Stimulated activated CD4-positive, alpha-beta T cell treated with anti-CD3 and anti-CD28 coated beads, Interleukin-1b, Interleukin-23, amount 100 ng/mL, for 48 hours (primary cell): ENCODE data around the gene VTA1.
"Not testable (repeated sequence)": the region's sequence is repeated elsewhere in the genome, so short reads cannot be mapped to it uniquely, and the experiment has no call there.

Experiments
- DNase-seq: peaks from one replicate; pipeline ENCODE4 v3.0.0-alpha.2; 2020

VTA1 gene

GRCh38 chr6:142172758-142173157 is 25.7 kb downstream of the VTA1 start:
- no peak for DNase-seq

DNA sequence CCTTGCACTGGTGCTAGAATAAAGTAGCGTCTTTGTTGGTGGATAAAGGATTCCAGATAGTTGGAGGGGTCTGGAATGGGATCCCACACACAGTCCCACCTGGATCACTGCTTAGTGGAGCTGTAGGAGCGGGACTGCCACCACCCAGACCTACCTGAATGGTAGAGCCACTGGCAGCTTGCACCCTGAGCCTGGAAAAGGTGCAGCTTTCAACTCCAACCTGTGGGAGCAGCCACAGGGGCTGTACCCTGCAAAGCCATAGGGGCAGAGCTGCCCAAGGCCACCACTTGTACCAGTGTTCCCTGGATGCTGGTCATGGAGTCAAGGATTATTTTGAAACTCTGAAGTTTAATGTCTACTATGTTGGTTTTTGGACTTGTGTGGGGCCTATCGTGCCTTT is 26.9 kb downstream of the VTA1 start:
- no peak for DNase-seq

- DNase-seq: no peak
Observed at GRCh38 chr6:142174703-142175102, 27.6 kb downstream of the VTA1 start.

DNA sequence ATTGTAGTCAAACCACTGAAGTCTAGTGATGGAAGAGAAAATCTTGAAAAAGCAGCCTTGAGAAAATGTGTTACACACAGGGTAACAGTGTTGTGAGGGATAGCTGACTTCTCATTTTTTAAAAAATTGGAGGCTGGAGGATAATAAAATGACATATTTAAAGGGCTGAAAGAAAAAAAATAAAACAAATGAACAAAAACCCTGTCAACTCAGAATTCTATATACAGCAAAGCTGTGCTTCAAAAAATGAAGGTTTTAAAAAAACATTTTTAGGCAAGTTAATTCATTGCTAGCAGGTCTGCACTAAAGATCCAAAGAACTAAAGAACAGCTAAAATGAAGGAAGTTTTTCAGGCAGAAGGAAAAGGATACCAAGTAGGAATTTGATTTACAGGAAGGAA is 31.1 kb downstream of the VTA1 start:
- no peak for DNase-seq

- DNase-seq: no peak
Observed at GRCh38 chr6:142182004-142182403, 34.9 kb downstream of the VTA1 start.

DNA sequence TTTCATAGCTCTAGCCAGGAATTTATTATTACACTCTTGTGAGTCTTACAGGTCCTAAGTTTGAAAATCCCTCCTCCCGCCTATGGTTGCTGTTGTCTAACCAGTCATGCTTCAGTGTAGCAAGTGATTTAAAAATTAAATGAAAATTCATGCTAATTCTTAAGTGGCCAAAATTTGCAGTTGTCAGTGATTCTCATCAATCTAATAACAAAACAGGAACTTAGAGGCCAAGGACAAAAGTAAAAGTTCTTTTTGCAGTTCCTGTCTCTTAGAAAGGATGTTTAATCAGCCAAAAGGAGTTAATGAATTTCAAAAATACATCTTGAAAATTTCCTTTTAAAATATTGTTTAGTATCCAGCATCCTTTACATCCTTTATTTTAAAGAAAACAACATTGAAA is 36.3 kb downstream of the VTA1 start:
- no peak for DNase-seq

GRCh38 chr6:142184307-142184706 is 37.2 kb downstream of the VTA1 start:
- DNase-seq: no peak

- DNase-seq: no peak
Observed at GRCh38 chr6:142185641-142186040, 38.6 kb downstream of the VTA1 start.

DNA sequence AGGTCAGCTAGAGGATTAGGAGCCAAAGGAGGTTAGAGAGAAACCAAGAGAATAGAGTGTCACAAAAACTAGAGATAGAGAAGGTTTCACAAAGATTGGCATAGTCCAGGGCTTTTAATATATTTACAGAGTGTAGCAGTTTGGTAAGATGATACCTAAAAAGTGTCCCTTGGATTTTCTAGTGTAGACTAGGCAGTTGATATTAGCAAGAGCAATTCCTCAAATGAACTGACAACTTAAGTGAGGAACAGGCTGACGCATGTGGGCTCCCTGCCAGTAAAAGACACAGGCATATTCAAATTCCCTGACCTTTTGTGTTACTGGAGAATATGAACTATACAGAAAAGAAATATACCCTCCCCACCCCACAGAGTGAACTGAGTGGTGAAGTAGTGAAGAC is 40.1 kb downstream of the VTA1 start:
- DNase-seq: no peak

DNA sequence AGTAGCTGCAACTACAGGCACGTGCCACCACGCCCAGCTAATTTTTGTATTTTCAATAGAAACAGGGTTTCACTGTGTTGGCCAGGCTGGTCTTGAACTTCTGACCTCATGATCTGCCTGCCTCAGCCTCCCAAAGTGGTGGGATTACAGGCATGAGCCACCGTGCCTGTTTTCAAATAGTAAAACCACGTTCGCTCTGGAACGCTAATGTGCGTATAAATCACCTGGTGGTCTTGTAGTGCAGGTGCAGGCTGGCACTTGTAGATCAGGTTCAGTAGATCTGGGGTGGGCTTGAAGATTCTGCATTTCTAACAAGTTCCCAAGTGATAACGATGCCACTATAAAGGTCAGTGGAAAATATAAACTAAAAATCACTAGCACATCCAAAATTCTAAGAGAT is 41.3 kb downstream of the VTA1 start:
- DNase-seq: not testable (repeated sequence)

DNA sequence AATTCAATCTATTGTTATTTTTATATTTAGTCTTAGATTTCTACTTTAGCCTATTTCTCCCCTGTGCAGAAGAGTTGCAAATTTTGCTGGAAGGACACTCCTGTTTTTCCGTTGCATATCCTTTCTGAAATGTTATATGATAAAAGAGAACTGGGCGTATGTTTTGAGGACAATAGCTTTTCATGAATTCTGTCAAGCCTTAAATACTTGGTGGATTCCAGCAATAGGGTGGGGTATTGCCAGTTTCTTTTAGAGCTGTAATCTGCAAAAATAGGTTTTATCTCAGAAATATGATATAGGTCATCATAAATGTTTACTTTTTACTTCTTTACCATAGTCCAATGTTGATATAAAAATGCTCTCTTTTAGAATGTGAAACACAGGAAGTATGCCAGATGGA is 42.0 kb downstream of the VTA1 start:
- no peak for DNase-seq

DNA sequence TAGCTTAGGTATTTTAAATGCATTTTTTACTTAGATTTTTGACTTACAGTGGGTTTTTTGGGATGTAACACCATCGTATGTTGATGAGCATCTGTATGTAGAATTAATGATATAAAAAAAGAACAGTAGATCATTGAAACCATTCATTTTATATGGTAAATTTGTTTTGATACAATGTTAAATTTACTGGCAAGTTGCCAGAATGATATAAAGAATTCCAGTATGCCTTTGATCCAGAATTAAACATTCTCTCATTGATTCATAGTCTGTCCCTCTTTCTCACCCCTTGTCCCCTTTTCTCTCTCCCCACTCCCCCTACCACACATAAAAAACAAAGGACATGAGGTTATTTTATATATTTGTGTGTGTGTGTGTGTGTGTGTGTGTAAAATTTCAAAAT is 45.3 kb downstream of the VTA1 start:
- DNase-seq: no peak

DNA sequence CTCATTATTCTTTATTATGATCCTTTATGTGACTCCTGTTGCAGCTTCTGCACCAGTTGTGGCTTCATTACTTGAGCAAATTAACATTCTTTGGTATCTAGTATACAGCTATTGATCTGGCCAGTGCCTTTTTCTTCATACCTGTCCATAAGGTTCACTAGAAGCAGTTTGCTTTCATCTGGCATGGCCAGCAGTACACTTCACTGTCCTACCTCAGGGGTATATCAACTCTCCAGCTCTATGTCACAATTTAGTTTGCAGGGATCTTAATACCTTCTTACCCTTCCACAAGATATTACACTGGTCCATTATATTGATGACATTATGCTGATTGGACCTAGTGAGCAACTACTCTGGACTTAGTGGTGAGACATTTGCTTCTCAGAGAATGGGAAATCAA is 46.6 kb downstream of the VTA1 start:
- DNase-seq: no peak

DNA sequence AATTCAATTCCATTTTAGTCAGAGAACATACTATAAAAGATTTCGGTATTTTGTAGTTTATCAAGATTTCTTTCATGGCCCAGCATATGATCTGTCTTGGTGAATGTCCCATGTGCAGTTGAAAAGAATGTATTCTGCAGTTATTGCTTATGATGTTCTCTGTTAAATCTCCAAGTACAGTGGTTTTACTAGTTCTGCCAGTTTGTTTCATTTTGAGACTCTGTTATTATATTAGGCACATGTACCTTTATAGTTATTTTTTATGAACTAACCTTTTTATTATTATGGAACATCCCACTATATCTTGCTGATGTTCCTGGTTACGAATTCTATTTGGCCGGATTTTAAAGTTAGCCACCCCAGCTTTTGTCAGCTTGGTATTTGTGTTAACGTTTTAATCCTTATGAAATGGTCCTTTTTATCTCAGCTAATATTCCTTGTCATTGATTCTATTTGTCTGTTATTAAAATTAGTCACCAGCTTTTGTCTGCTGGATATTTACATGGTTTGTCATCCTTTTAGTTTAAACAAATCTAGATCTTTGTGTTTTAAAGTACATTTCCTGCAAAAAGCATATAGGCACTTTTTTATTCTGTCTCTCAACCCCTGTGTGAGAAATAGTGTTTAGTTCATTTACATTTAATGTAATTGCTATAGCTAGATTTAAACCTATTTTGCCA is 48.9 kb downstream of the VTA1 start:
- no peak for DNase-seq

- no peak for DNase-seq
Observed at GRCh38 chr6:142200846-142201628, 54.0 kb downstream of the VTA1 start.

- DNase-seq: peak; percentile 27
Observed at GRCh38 chr6:142207265-142207877, 60.3 kb downstream of the VTA1 start.

DNA sequence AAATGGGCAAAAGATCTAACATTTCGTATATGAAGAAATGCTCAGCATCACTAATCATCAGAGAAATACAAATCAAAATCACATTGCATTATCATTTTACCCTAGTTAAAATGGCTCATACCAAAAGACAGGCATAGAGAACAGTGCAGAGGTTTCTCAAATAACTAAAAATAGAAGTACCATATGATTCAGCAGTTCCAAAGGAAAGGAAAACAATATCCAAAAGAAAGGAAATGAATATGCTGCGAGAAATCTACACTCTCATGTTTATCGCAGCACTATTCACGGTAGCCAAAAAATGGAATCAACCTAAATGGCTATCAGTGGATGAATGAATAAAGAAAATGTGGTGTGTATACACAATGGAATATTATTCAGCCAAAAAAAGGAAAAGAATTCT is 63.5 kb downstream of the VTA1 start:
- no peak for DNase-seq

DNA sequence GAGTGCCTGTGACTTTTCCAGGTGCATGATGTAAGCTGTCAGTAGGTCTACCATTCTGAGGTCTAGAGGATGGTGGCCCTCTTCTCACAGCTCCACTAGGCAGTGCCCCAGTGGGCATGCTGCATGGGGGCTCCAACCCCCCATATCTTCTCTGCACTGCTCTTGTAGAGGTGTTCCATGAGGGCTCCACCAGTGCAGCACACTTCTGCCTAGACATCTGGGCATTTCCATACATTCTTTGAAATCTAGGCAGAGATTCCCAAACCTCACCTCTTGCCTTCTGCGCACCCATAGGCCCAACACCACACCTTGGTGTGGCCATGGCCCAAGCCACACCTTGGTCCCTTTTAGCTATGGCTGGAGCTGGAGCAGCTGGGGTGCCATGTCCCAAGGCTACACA is 66.3 kb downstream of the VTA1 start:
- no peak for DNase-seq

- no peak for DNase-seq
Observed at GRCh38 chr6:142218446-142218845, 71.4 kb downstream of the VTA1 start.

DNA sequence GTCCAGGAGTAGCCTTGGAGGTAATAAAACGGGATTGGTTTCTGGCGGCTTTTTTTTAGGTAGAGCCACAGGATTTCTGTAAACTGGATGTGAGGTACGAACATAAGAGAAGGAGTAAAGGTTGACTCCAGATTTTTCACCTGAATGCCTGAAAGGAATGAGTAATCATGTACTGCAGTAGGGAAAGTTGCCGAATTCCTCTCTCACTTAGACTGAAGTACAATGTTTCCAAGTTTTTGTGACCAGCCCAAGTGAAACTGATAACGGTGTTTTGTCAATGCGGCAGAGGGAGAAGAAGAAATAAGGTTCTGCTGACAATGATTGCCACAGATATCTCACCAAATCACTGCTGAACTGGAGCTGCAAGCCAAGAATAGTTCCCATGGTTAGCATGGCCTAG is 75.0 kb downstream of the VTA1 start:
- no peak for DNase-seq

GRCh38 chr6:142223938-142224337 is 76.9 kb downstream of the VTA1 start:
- no peak for DNase-seq

- DNase-seq: no peak
Observed at GRCh38 chr6:142225115-142225514, 78.1 kb downstream of the VTA1 start.

- no peak for DNase-seq
Observed at GRCh38 chr6:142225552-142225951, 78.5 kb downstream of the VTA1 start.

- DNase-seq: no peak
Observed at GRCh38 chr6:142226731-142227130, 79.7 kb downstream of the VTA1 start.
